GM21515 (cell line): Measurements from ENCODE around the gene UNC5B.
"Not testable (repeated sequence)": the region's sequence is repeated elsewhere in the genome, so short reads cannot be mapped to it uniquely, and the experiment has no call there.

Experiments used
- ATAC-seq: cut with Tn5 transposase; IDR thresholded peaks from one replicate; pipeline ENCODE4 v1.9.1; 2021; ENCODE audit not compliant: unreplicated experiment

The UNC5B gene

DNA sequence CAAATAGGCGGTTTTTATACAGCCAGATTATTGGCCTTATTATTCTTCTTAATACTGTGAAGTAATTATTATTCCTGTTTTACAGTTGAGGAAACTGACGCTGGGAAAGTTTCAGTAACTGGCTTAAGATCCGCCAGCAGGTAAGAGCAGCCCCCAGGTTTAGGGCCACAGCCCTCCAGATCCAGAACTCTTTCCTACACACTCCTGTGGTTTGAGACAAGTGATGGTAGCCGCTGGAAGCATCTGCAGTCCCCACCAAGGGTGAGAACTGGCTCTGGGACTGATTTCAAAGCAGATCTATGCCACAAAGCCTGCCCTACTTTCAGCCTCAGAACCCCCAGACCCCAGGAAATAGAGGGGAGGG, 3.0 kb upstream of the UNC5B start:
- no peak for ATAC-seq

DNA sequence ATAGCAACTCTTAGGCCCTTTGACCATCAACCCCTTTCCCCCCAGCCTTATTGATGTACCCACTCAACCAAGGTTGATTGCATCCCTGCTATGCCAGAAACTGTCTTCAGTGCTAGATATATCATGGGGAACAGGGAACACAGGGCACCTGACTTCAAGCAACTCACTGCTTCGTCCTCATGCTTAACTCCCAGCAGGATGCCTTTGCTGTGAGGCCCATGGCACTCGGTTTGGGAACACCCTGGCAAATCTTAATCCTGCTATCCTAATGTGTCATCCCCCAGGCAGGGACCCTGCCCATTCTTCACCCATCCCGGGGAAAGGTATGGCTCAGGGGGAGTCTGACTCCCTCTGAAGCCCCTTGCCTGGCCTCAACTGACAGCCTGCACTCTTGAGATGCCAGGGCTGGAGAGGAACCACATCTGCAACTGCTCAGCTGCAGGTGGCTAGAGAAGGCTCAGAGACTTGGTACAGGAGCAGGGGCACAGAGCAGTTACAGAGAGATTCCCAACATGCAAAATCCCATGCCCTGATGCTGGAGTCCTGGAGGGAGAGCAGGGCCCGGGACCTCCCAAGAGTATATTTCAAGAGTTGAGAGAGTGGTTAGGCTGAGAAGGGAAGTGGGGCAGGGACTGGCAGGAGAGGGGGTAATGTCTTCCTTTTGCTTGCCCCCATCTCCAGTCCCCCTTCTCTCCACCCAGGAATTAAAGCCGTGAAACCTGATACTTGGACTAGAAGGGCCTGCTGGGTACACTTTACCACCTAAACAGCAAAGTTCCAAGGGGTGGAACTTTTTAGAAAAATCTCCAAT, 2.4 kb upstream of the UNC5B start:
- ATAC-seq, result no peak

DNA sequence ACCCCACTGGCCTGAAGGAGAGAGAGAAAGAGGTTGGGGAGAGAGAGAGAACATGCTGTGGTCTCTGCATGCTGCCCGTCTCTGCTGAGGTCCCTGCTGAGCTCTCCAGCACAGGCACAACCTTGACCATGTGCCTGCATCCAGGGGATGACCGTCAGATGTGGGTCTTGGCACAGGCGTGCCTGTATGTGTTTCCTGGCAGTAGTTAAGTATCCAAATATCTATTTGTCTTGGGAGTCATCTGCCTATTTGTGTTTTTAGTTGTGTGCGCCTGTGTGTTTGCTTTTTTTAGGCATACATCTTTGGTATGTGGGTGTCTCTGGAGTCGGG, 1.9 kb upstream of the UNC5B start:
- ATAC-seq, result no peak

DNA sequence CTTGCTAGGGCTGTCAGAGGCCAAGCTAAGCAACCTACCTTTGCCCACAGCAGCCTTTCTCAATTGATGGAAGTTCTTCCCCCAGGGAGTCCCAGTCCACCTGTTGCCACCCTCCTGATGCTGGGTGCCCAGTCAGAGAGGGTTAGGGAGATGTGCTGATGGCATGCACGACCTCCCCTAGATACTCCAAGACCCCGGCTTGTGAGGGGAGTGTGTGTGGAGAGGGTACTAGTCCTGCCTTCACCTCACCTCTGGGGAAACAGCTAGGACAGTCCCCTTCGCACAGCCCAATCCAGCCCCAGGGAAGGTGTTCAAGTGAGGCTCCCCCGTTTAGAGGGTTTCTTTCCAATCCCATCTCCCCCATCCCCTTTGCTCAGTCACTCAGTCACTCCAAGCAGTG, 1.3 kb upstream of the UNC5B start:
- ATAC-seq, result no peak

GRCh38 chr10:71211775-71212317, 524 bp upstream of the UNC5B start:
- no peak for ATAC-seq

DNA sequence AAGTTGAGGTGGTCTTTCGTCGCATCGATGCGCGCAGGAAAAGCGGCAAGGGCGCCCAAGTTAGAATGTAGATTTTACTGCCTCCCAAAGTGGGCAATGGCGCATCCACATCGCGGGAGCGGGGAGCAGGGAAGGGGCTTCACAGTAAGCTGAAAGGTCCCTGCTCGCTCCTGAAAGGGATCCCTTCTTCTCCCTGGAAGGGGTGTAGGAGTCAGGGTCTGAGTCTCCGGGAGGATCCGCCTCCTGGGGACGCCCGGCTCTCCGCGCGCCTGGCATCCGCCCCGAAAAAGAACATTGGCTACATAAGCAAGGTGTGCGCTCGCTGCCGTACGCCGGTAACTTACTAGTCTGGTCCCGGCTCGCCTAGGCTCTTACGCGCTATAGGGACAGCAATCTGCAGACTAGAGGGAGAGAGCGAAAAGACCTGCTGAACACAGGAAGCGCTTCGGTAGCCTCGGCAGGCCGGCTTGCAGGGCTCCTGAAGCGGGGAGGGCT, 804 bp downstream of the UNC5B start:
- ATAC-seq, result no peak

GRCh38 chr10:71213761-71214440, 1.5 kb downstream of the UNC5B start:
- ATAC-seq, result no peak

- ATAC-seq, result no peak
Measured at GRCh38 chr10:71214641-71215559, 2.5 kb downstream of the UNC5B start.

- ATAC-seq, result no peak
Measured at GRCh38 chr10:71216363-71216695, 4.0 kb downstream of the UNC5B start.

DNA sequence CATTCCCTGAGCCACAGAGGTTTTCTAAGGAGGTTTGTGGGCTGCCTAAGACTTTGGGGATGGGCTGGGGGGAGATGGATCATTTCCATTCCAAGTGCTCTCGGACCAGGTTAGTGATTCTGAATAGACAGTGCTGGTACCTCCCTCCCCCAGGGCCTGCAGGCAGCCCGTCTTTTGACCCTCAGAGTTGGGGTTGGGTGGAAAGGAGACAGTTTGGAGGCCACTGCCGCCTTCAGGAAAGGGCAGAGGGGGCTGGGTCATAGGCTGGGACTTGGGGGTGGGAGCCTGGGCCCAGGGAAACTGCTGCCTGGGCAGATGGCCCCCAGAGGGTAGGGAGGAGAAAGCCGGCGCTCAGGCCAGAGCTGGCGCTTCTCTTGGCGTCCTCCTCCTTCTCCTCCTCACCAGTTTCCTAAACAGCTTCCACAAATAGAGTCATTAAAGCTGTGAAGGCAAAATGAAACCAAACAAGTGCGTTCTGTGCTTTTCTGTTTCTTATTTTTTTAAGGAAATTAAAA, 4.4 kb downstream of the UNC5B start:
- ATAC-seq, result no peak

DNA sequence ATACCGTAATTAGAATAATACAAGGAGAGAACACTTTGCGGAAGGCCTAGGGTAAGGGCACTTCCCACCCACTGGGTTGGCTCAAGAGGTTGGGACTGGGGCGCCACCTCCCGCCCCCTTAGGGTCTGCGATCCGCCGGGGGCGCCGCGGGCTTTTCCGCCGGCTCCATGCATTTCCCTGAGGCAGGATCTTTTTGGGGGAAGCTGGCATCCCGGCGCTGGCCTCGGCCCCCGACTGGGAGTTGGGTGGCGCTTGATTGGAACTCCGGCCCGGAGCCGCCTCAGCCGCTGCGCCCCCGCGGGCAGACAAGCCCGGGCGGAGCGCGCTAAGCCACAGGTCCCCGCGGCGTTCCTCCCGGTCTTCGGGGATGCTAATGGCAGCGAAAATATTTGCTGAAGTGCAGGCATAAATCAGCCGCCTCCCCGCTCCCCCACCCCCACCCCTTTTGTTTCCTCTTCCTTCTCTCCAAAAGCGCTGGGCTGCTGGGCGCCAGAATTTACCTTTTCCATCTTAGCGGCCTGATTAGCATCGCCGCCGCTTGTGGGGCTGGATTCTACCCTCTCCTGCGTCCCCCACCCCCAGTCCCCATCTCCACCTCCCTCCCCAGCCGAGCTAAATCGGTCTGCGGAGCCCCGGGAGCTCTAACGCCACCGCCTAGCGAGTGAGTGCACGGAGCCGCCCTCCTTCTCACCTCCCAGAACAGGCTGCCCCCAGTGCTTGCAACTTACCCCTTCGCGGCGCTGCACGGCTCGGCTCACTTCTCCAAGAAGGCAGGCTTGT, 5.1 kb downstream of the UNC5B start:
- no peak for ATAC-seq

DNA sequence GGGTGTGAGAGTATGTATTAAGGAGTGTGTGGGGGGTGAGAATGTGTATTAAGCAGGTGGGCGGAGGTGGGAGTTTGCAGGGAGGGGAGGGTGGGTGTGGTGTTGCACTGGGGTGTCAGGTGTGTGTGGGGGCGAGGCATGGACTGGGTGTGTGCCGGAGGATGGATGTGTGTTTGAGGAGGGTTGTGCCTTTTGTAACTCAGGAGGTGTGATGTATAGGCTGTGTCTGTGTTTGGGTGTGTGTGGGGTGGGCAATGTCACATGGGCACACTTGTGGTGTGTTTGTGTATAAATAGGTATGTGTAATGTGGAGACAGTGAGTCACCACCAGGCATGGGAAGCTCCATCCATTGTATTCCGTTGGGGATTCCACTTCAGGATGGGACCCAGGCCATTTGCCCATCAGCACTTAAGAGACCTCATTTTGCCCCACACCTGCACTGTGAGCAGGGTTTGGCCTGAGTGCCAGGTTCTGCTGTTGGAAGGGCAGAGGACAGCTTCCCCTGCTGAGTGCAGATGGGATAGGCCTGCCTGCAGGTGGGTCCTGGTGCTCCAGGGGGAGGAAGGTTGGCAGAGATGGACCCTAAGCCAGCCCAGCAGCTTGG, 5.8 kb downstream of the UNC5B start:
- ATAC-seq, result no peak

- ATAC-seq, result no peak
Measured at GRCh38 chr10:71218651-71219050, 6.3 kb downstream of the UNC5B start.

GRCh38 chr10:71219236-71219917, 7.0 kb downstream of the UNC5B start:
- ATAC-seq, result not testable (repeated sequence)

DNA sequence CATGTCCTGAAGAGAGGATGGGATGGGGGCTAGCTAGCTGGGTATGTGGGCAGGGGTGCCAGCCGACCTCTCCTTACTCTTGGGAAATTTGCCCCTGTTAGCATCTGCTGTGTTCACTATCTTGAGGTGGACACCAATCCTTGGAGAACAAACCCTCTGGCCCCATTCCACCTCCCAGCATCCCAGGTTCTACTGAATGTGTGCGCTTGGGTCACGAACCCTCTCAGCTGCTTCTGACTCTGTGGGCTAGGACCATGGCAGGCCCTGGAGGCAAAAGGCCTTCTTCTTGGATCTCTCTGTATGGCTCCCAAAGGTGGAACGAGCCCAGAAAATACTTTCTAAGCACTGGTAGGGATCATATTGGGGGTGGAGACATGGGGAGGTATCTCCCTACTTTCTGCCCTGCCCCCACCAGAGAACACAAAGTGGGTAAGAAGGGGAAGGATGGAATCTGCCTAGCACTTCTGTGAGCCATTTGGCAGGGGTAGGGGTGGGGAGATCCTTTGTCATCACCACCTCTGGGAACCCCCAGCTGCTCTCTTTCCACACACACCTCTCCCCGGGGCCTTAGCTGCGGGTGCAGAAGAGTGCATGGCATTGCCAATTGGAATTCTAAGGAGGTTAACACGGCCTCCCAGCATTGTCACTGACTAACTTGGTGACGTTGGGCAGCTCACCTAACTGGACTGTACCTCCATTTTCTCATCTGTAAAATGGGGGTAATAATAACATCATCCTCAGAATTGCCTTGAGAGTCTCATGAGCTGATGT, 7.7 kb downstream of the UNC5B start:
- no peak for ATAC-seq

- no peak for ATAC-seq
Measured at GRCh38 chr10:71220689-71221540, 8.5 kb downstream of the UNC5B start.

DNA sequence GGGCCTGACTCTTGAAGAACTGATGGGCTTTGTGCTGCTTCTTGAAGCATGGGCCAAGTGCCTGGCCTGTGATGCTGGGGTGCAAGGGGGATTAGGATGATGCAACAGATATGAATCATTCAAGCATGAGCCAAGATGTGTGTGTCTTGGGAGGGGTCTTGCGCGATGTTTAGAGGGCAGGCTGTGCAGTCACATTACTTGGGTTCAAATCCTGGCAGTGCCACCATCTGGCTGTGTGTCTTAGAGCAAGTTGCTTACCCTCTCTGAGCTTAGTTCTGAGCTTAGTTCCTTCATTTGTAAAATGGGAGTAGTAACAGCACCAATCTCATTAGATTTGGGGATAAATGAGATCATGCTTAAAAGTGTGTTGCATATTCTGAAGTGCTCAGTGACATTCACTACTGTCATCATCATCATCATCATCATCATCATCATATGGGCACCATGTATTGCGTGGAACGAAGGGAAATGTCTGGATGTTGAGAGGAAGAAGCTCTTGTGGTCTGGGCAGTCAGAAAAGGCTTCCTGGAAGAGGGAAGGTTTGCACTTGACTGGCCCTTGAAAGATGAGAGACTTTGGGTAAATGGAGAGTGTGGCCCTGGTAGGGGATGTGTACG, 9.3 kb downstream of the UNC5B start:
- ATAC-seq, result no peak
